A549 (cell line): Measurements from ENCODE around the gene PCDHA12. TPM values are rescaled to one million over a fixed set of nuclear protein-coding genes. Genes with fewer than 3 reads are reported as not detected.

Experiments
- ATAC-seq, 2 experiments: fragments of 200-7000 bp in 1 of 2; fragments of >200 bp in 1 of 2; cut with Nextera tagmentation in 1 of 2; cut with Tn5 transposase in 1 of 2; 3 replicates each; pipeline versions ENCODE4 v1.8.0 to v1.9.1; 2018 to 2020; ENCODE audit warnings: mild to moderate bottlenecking in 1 of 2, moderate library complexity in 1 of 2
- CTCF ChIA-PET: fragments of 300-600 bp; sonication (Branson Sonifier 250); formaldehyde crosslinking; extraction: SDS; loops from one replicate; lab custom pipeline; 2021; ENCODE audit warnings: antibody characterized with exemption, inconsistent platforms; lab: Yijun Ruan, JAX
- POLR2A ChIA-PET: fragments of 350-600 bp; formaldehyde crosslinking; extraction: SDS; loops from one replicate; lab custom pipeline; 2021; ENCODE audit warnings: antibody characterized with exemption, inconsistent platforms; lab: Yijun Ruan, JAX
- DNase-seq, 2 experiments: peaks; one replicate each; pipeline versions ENCODE4 v3.0.0 to v3.0.0-alpha.2; 2011 to 2016; ENCODE audit warnings: low read depth in 1 of 2, low spot score in 1 of 2
- FAIRE-seq: peaks from 2 replicates; lab custom pipeline; 2011; peaks lifted over from hg19 to GRCh38; lab: Jason Lieb, UNC
- H3K27ac ChIP-seq, 2 experiments: fragments of >200 bp; sonication (Bioruptor Twin); formaldehyde crosslinking; 3 replicates each; pipeline ENCODE4 v1.5.1; 2016 to 2017
- H3K4me1 ChIP-seq: fragments of >200 bp; sonication (Bioruptor Twin); formaldehyde crosslinking; 3 replicates; pipeline ENCODE4 v1.6.1; 2016
- H3K4me2 ChIP-seq: fragments of >200 bp; sonication (Bioruptor Twin); formaldehyde crosslinking; 3 replicates; pipeline ENCODE4 v1.6.1; 2016
- H3K4me3 ChIP-seq: fragments of >200 bp; sonication (Bioruptor Twin); formaldehyde crosslinking; 3 replicates; pipeline ENCODE4 v1.5.1; 2016
- H3K9me3 ChIP-seq: fragments of >200 bp; sonication (Bioruptor Twin); formaldehyde crosslinking; 3 replicates; pipeline ENCODE4 v1.6.1; 2016
- CBX2 ChIP-seq: fragments of 200-600 bp; sonication (generic); IDR thresholded peaks from 2 replicates; pipeline ENCODE4 v1.6.1; 2016; ENCODE audit warnings: low read depth, mild to moderate bottlenecking, borderline replicate concordance
- CHD2 ChIP-seq: fragments of 150-350 bp; IDR thresholded peaks from 2 replicates; pipeline ENCODE4 v1.6.1; 2014; ENCODE audit warnings: low read length; ENCODE audit not compliant: partially characterized antibody
- EHMT2 ChIP-seq: fragments of 200-600 bp; sonication (generic); IDR thresholded peaks from 2 replicates; pipeline ENCODE4 v1.6.1; 2016; ENCODE audit warnings: antibody characterized with exemption, low read depth, mild to moderate bottlenecking, moderate library complexity
- EP300 ChIP-seq, 2 experiments: fragments of >200 bp; sonication (Bioruptor Twin); formaldehyde crosslinking; IDR thresholded peaks; 2 replicates in 1 of 2; 3 replicates in 1 of 2; pipeline ENCODE4 v1.6.1; 2016 to 2017
- FOXS1 ChIP-seq: fragments of 250-450 bp; sonication (Bioruptor Pico); IDR thresholded peaks from 2 replicates; pipeline ENCODE4 v1.5.0; 2020; ENCODE audit warnings: mild to moderate bottlenecking, moderate library complexity
- JUNB ChIP-seq: fragments of >200 bp; sonication (Bioruptor Twin); formaldehyde crosslinking; IDR thresholded peaks from 2 replicates; pipeline ENCODE4 v1.6.1; 2016
- MAFK ChIP-seq: fragments of 450-650 bp; IDR thresholded peaks from 2 replicates; pipeline ENCODE4 v1.6.1; 2014; ENCODE audit not compliant: partially characterized antibody
- MAZ ChIP-seq: fragments of 150-350 bp; IDR thresholded peaks from 2 replicates; pipeline ENCODE4 v1.6.1; 2014; ENCODE audit warnings: antibody characterized with exemption, low read depth, low read length, borderline replicate concordance
- POLR2A ChIP-seq: IDR thresholded peaks from 2 replicates; pipeline ENCODE4 v1.6.1; 2012; ENCODE audit warnings: mild to moderate bottlenecking, low read length
- RCOR1 ChIP-seq: fragments of 150-350 bp; IDR thresholded peaks from 2 replicates; pipeline ENCODE4 v1.6.1; 2014; ENCODE audit warnings: antibody characterized with exemption, low read length, low read depth
- SREBF2 ChIP-seq: fragments of 450-650 bp; IDR thresholded peaks from 2 replicates; pipeline ENCODE4 v1.6.1; 2014; ENCODE audit warnings: mild to moderate bottlenecking, moderate library complexity
- TFCP2L1 ChIP-seq: fragments of 250-450 bp; sonication (Bioruptor Pico); IDR thresholded peaks from 2 replicates; pipeline ENCODE4 v1.5.0; 2021; ENCODE audit warnings: mild to moderate bottlenecking
- ZNF302 ChIP-seq: fragments of 250-450 bp; sonication (Bioruptor Pico); IDR thresholded peaks from 2 replicates; pipeline ENCODE4 v1.9.0; 2021; ENCODE audit warnings: inconsistent platforms, mild to moderate bottlenecking, moderate library complexity
- WGBS: methylation state at CpG from one replicate; pipeline ENCODE4 v1.1.6; 2017; ENCODE audit errors: missing lambda C conversion rate; 5-methylcytosine and 5-hydroxymethylcytosine counted together
- polyA plus RNA-seq, 4 experiments: library from polyadenylated mRNA; depleted of rRNA in 3 of 4; stranded (reverse); fragments of >200 nt; fragmentation: RNase III in 1 of 4; extraction: RNeasy Plus Mini Kit Qiagen cat#74134 plus additional on column Dnase treatment in 1 of 4; gene quantifications; 2 replicates in 3 of 4; 3 replicates in 1 of 4; pipeline ENCODE4 v1.2.3, GENCODE V29; 2011 to 2017
- TF ChIP-seq, protein P1 (sequence below): IDR thresholded peaks from 2 replicates; pipeline ENCODE4 v1.6.1; 2012; ENCODE audit warnings: low read depth, borderline replicate concordance
- TF ChIP-seq, protein P2 (sequence below): fragments of >200 bp; sonication (Bioruptor Twin); formaldehyde crosslinking; IDR thresholded peaks from 2 replicates; pipeline ENCODE4 v1.6.1; 2016
- TF ChIP-seq, protein P3 (sequence below): fragments of 450-650 bp; IDR thresholded peaks from 2 replicates; pipeline ENCODE4 v1.6.1; 2014; ENCODE audit warnings: antibody characterized with exemption
- TF ChIP-seq, protein P4 (sequence below): fragments of 200-600 bp; sonication (generic); IDR thresholded peaks from 2 replicates; pipeline ENCODE4 v1.6.1; 2016; ENCODE audit warnings: antibody characterized with exemption, mild to moderate bottlenecking, moderate library complexity

Gene PCDHA12
- polyA plus RNA-seq, 2 of the 4 experiments (the other 2 are of a cell fraction) = 2.5 to 2.9 TPM

DNA sequence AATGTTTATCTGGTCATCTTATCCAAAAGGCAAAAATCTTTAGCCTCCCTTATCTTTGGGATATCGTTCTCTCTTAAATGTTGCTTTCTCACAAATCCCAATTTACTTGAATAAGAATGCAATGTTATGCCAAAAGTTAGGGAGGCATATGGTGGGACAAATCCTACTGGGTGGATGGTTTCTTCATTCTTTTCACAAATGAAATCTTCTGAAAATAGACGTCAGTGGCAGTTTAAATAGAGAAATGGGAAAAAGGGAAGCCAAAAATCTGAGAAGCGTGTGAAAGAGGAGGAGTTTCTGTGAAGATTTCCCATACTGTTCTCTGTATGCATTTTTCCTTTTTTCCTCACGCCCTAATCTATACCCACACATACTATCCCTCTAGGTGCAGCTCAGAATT lies 48.5 kb downstream of the PCDHA12 start:
- H3K27ac ChIP-seq = no peak overlapping the region
- WGBS = 22% methylated on average over 4 of the region's 4 CpGs
- FAIRE-seq (no peak), DNase-seq (no peak), ATAC-seq (no peak)
- no peak overlapping the region for H3K4me2 ChIP-seq
- TF ChIP-seq CHD2 = no peak
- no peak for TF ChIP-seq TFCP2L1 (CRISPR knock-in tag)
- TF ChIP-seq, protein P1, sequence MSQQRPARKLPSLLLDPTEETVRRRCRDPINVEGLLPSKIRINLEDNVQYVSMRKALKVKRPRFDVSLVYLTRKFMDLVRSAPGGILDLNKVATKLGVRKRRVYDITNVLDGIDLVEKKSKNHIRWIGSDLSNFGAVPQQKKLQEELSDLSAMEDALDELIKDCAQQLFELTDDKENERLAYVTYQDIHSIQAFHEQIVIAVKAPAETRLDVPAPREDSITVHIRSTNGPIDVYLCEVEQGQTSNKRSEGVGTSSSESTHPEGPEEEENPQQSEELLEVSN = no peak
- TF ChIP-seq, protein P2, sequence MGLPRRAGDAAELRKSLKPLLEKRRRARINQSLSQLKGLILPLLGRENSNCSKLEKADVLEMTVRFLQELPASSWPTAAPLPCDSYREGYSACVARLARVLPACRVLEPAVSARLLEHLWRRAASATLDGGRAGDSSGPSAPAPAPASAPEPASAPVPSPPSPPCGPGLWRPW = no peak
- TF ChIP-seq MAZ = no peak
- TF ChIP-seq, protein P3, sequence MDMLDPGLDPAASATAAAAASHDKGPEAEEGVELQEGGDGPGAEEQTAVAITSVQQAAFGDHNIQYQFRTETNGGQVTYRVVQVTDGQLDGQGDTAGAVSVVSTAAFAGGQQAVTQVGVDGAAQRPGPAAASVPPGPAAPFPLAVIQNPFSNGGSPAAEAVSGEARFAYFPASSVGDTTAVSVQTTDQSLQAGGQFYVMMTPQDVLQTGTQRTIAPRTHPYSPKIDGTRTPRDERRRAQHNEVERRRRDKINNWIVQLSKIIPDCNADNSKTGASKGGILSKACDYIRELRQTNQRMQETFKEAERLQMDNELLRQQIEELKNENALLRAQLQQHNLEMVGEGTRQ = no peak
- TF ChIP-seq POLR2A = no peak
- no peak for TF ChIP-seq JUNB
- no peak for TF ChIP-seq SREBF2
- no peak for TF ChIP-seq FOXS1 (CRISPR knock-in tag)
- ChIA-PET POLR2A (no interaction called here), CTCF (interaction anchor here (0.6 kb wide), 1 partner anchor 48 kb away, joined by 3 read pairs; no protein-coding TSS in a partner anchor)
- no peak overlapping the region for H3K4me3 ChIP-seq
- no peaks in the 10 kb centered on the region for H3K9me3 ChIP-seq
- H3K4me1 ChIP-seq = 0 out of 3 replicates have a peak, but pooled peaks cover 4% of the 10 kb centered on the region

DNA sequence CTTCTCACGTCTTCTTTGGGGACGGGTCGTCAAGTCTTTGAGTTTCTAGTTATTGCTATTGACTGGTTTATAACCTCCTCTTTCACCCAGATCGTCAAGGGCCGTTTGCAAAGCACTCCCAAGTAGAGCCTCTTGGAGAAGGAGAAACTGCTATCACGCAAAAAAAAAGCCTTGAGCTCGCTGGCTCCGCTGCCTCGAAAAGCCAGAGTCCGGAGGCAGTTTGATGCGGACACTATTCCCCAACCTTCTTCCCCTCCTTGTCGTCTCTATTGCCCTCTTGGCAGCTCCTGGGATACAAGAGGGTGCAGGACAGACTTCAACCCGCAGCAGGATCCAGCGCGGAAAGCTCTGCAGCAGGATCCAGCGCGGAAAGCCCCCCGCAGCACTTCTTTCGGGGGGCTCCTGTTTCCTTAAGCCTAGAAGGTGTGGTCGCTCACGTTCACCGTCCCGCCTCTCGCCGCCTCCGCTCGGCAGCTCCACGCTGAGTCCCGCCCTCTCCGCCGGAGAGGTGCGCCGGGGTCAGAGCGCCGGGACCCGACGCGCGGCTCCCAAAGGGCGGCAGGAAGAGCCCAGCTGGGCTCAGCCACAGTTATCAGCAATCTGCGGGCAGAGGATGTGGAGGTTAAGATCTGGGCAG lies 50.8 kb downstream of the PCDHA12 start, which contains the start of gene PCDHAC1:
Gene PCDHAC1 (plus strand): TSS at position 494 of the 637 bp plus-strand sequence. CDS start 594 bp downstream, outside the sequence.
- 25% methylated on average over 21 of the region's 41 CpGs for WGBS
- no peaks in the 10 kb centered on the region for H3K9me3 ChIP-seq
- POLR2A ChIA-PET = interaction anchor here (0.9 to 2.1 kb wide), 5 partner anchors 45 to 115 kb away, joined by 3 to 30 read pairs (median 6); partner anchors contain the start of gene PCDHA5
- CTCF ChIA-PET = interaction anchor here (0.6 to 4.3 kb wide), 37 partner anchors 9 to 520 kb away, joined by 3 to 77 read pairs (median 6); partner anchors contain the start of genes PCDHA12, PCDHA13, PCDHA4 and PCDHA5
- peak; percentile 84 to 85 for ATAC-seq
- H3K4me2 ChIP-seq = peak within 1 kb of the TSS; percentile 77
- no peak for FAIRE-seq
- H3K27ac ChIP-seq = peak within 1 kb of the TSS; percentile 54 to 80
- TF ChIP-seq EHMT2 (no peak), EP300 (IDR thresholded peaks at IDR 0.05) (no peak), MAFK (no peak), RCOR1 (no peak), CBX2 (no peak), ZNF302 (no peak)
- TF ChIP-seq, protein P4, sequence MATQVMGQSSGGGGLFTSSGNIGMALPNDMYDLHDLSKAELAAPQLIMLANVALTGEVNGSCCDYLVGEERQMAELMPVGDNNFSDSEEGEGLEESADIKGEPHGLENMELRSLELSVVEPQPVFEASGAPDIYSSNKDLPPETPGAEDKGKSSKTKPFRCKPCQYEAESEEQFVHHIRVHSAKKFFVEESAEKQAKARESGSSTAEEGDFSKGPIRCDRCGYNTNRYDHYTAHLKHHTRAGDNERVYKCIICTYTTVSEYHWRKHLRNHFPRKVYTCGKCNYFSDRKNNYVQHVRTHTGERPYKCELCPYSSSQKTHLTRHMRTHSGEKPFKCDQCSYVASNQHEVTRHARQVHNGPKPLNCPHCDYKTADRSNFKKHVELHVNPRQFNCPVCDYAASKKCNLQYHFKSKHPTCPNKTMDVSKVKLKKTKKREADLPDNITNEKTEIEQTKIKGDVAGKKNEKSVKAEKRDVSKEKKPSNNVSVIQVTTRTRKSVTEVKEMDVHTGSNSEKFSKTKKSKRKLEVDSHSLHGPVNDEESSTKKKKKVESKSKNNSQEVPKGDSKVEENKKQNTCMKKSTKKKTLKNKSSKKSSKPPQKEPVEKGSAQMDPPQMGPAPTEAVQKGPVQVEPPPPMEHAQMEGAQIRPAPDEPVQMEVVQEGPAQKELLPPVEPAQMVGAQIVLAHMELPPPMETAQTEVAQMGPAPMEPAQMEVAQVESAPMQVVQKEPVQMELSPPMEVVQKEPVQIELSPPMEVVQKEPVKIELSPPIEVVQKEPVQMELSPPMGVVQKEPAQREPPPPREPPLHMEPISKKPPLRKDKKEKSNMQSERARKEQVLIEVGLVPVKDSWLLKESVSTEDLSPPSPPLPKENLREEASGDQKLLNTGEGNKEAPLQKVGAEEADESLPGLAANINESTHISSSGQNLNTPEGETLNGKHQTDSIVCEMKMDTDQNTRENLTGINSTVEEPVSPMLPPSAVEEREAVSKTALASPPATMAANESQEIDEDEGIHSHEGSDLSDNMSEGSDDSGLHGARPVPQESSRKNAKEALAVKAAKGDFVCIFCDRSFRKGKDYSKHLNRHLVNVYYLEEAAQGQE = no peak
- TF ChIP-seq, all 56 proteins: peak for 0
- H3K4me1 ChIP-seq = 0 out of 3 replicates have a peak, but pooled peaks cover 4% of the 10 kb centered on the region
- DNase-seq = peak in 1 of 2 experiments; percentile 47
- peak within 1 kb of the TSS; percentile 53 for H3K4me3 ChIP-seq
